NCI-H128 (cell line): ENCODE data around the gene CLASRP.

ENCODE experiments used
- DNase-seq: peaks from one replicate; lab custom pipeline; 2025; ENCODE audit not compliant: unreplicated experiment; lab: John Stamatoyannopoulos, UW

Gene CLASRP

DNA sequence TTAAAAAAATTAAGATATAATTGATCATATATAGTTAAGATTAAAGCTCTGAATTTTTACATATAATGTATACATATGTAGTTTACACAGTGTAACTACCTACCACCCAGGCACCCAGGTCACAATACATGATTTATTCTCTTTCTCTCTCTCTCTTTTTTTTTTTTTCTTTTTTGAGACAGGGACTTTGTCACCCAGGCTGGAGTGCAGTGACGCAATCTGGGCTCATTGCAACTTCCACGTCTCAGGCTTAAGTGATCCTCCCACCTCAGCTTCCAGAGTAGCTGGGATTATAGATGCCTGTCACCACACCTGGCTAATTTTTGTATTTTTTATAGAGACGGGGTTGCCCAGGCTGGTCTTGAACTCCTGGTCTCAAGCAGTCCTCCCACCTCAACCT is 18.8 kb upstream of the CLASRP start:
- no peak for DNase-seq

GRCh38 chr19:45021971-45022370 is 16.9 kb upstream of the CLASRP start:
- DNase-seq = no peak

DNA sequence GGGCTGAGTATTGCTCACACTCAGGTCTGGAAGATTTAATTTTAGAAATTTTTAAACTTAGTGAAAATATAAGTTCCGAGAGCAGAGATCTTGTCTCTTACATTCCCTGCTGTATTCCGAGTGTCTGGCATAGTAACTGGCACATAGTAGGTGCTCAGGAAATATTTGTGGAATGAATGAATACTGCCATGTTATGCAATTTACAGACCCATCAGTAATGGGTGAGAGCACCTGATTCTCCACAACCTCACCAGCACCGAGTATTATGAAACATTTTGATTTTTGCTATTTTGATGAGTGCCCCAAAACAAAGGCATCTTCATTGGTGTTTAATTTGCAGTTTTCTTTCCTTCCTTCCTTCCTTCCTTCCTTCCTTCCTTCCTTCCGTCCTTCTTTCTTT is 15.8 kb upstream of the CLASRP start:
- DNase-seq = no peak

DNA sequence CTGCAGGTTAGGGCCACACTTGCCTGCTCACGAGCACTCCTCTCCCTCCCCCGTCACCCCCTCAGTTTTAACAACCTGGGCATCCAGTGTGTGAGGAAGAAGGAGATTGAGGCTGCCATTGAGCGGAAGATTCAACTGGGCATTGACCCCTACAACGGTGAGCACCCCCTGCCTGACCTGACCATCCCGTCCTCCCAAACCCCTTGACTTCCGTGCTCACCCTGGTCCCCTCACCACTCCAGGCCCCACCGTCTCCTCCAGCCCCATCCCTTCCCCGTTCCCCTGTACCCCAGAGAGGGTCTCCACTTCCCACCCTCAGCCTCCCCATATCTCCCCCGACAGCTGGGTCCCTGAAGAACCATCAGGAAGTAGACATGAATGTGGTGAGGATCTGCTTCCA is 13.6 kb upstream of the CLASRP start:
- no peak for DNase-seq

DNA sequence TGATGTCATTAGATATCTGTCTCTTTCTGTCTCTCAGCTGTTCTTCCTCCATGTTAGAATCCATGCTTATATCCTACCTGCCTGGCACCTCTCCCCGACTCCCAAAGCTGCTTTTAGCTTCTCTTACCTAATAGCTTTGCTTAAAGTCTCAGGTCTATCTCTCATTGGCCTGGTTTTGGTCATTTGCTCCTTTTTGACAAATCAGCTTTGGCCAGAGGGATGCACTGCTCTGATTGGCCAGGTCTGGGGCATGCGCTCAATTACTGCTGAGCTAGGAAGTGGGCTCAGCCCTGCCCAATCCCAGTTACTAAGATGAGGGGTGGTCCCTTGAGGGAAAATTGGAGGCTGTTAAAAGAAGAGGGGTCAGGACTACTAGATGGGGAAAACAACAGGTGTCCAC is 11.5 kb upstream of the CLASRP start:
- no peak for DNase-seq

GRCh38 chr19:45030825-45031224 is 8.0 kb upstream of the CLASRP start:
- no peak for DNase-seq

DNA sequence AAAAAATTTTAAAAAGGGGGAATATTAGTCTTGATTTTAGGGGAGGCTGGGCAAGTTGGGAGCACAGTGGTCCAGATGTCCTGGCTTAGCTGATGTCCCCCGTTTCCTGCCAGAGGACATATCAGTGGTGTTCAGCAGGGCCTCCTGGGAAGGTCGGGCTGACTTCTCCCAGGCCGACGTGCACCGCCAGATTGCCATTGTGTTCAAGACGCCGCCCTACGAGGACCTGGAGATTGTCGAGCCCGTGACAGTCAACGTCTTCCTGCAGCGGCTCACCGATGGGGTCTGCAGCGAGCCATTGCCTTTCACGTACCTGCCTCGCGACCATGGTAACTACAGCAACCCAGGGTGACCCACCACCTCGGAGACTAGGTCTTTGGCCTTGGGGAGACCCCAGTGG is 6.4 kb upstream of the CLASRP start:
- DNase-seq = no peak

- no peak for DNase-seq
These were observed 3.1 kb upstream of the CLASRP start for GRCh38 chr19:45035755-45036154.

DNA sequence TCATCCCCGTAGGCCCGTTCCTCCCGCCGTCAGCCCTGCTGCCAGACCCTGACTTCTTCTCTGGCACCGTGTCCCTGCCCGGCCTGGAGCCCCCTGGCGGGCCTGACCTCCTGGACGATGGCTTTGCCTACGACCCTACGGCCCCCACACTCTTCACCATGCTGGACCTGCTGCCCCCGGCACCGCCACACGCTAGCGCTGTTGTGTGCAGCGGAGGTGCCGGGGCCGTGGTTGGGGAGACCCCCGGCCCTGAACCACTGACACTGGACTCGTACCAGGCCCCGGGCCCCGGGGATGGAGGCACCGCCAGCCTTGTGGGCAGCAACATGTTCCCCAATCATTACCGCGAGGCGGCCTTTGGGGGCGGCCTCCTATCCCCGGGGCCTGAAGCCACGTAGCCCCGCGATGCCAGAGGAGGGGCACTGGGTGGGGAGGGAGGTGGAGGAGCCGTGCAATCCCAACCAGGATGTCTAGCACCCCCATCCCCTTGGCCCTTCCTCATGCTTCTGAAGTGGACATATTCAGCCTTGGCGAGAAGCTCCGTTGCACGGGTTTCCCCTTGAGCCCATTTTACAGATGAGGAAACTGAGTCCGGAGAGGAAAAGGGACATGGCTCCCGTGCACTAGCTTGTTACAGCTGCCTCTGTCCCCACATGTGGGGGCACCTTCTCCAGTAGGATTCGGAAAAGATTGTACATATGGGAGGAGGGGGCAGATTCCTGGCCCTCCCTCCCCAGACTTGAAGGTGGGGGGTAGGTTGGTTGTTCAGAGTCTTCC is 1.3 kb upstream of the CLASRP start:
- no peak for DNase-seq

- DNase-seq = no peak
These were observed 1.4 kb downstream of the CLASRP start for GRCh38 chr19:45040059-45040771.

DNA sequence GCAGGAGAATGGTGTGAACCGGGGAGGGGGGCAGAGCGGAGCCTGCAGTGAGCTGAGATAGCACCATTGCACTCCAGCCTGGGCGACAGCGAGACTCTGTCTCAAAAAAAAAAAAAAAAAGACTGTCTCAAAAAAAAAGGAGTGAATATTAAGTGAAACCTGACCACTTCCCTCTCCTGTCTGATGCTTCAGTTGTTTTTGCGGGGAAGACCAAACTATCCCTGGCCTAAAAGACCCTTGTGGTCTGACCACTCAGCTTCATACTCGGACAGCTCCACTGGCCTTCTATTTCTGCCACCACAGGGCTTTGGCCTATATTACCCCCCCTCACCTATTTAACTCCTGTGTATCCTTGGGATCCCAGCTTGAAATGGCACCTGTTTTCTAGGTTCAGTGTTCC is 2.3 kb downstream of the CLASRP start:
- no peak for DNase-seq

- no peak for DNase-seq
These were observed 7.0 kb downstream of the CLASRP start for GRCh38 chr19:45045671-45046353.

GRCh38 chr19:45046355-45046754 is 7.5 kb downstream of the CLASRP start:
- no peak for DNase-seq

GRCh38 chr19:45047188-45047797 is 8.4 kb downstream of the CLASRP start:
- DNase-seq = no peak

DNA sequence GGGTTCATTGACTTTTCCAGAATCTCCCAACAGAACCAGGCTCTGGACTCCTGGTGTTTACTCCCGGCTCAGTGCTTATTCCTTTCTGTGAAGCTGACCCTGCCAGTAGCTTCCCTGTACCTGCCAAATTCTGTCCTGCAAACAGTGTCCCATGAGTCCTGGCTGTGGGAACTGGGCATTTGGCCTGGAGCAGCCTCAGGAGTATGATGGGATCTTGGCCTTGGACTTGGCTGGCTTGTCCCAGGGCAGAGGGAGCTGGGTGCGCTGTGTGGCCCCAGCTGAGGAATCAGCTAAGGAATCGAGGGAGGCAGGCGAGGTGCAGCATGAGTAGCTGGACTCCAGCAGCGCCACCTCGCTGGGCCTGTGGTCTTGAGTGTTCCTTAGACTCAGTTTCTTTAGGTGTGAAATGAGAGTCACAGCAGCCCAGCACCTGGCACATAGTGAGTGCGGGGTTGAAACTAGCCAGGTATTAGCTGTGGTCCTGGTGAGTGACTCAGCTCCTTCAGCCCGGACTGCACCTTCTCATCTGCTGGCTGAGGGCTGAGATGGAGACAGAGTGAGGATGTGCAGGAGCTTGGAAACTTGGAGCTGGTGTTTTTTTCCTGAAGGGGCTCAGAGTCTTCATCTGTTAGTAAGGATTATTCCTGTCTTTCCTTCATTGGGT is 10.4 kb downstream of the CLASRP start:
- no peak for DNase-seq

- DNase-seq = no peak
These were observed 11.2 kb downstream of the CLASRP start for GRCh38 chr19:45050036-45050435.

DNA sequence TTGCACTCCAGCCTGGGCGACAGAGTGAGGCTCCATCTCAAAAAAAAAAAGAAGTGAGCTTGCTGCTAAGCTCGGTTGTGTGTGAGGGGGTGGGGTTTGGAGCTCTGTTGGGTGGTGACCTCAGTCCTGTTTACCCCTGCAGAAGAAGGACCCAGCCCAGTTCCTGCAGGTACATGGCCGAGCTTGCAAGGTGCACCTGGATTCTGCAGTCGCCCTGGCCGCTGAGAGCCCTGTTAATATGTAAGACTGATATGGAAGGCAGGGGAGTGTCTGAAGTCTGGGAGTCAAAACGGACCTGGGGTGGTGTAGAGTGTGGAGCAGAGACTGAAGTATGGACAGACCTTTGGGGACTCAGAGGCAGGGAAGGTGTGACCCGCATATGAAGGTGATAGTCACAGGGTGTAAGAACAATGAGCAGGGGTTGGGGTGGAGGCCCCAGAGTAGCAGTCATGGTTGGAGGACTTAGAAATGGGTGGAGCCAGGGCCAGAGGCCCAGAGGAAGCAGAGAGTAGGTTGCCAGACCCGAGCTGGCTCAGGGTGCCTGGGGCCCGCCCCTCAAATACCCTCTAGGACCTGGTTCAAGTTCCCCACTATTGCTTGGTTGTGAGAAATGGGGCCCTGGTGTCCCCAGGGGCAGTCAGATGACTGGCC is 13.2 kb downstream of the CLASRP start:
- DNase-seq = no peak

GRCh38 chr19:45056831-45057230 is 18.0 kb downstream of the CLASRP start:
- no peak for DNase-seq

- no peak for DNase-seq
These were observed 18.6 kb downstream of the CLASRP start for GRCh38 chr19:45057444-45057843.

- DNase-seq = no peak
These were observed 19.8 kb downstream of the CLASRP start for GRCh38 chr19:45058622-45059159.
